Smooth muscle cell (in vitro differentiated cells): ENCODE results near the gene TTC23L. TPM values are rescaled to one million over a fixed set of nuclear protein-coding genes. Genes with fewer than 3 reads are reported as not detected.

ENCODE experiments used
- DNase-seq: peaks from one replicate; lab custom pipeline; 2025; ENCODE audit not compliant: unreplicated experiment; lab: John Stamatoyannopoulos, UW
- H2AFZ ChIP-seq: fragments of 200-600 bp; sonication (generic); 2 replicates; pipeline ENCODE4 v1.6.0; 2016; ENCODE audit warnings: antibody characterized with exemption, low read depth, mild to moderate bottlenecking
- H3F3A ChIP-seq: fragments of 200-600 bp; sonication (generic); 2 replicates; pipeline ENCODE4 v1.6.0; 2017; ENCODE audit warnings: antibody characterized with exemption, low read depth
- H3K27ac ChIP-seq: fragments of 200-600 bp; sonication (generic); 2 replicates; pipeline ENCODE4 v1.5.1; 2016; ENCODE audit warnings: low read depth, mild to moderate bottlenecking
- H3K27me3 ChIP-seq: fragments of 200-600 bp; sonication (generic); 2 replicates; pipeline ENCODE4 v1.6.1; 2016; ENCODE audit warnings: low read depth, mild to moderate bottlenecking
- H3K36me3 ChIP-seq: fragments of 200-600 bp; sonication (generic); 2 replicates; pipeline ENCODE4 v1.5.1; 2016; ENCODE audit warnings: low read depth
- H3K4me1 ChIP-seq: fragments of 200-600 bp; sonication (generic); 2 replicates; pipeline ENCODE4 v1.5.1; 2016; ENCODE audit warnings: low read depth
- H3K4me2 ChIP-seq: fragments of 200-600 bp; sonication (generic); 2 replicates; pipeline ENCODE4 v1.6.0; 2016; ENCODE audit warnings: mild to moderate bottlenecking
- H3K4me3 ChIP-seq: fragments of 200-600 bp; sonication (generic); 2 replicates; pipeline ENCODE4 v1.5.1; 2016; ENCODE audit warnings: mild to moderate bottlenecking
- H3K79me2 ChIP-seq: fragments of 200-600 bp; sonication (generic); 2 replicates; pipeline ENCODE4 v1.6.0; 2016; ENCODE audit warnings: low read depth, mild to moderate bottlenecking
- H3K9ac ChIP-seq: fragments of 200-600 bp; sonication (generic); 2 replicates; pipeline ENCODE4 v1.6.0; 2016; ENCODE audit warnings: low read depth
- H3K9me3 ChIP-seq: fragments of 200-600 bp; sonication (generic); replicated peaks from 2 replicates; pipeline ENCODE4 v1.5.1; 2016; ENCODE audit warnings: low read depth
- H4K20me1 ChIP-seq: fragments of 200-600 bp; sonication (generic); 2 replicates; pipeline ENCODE4 v1.6.0; 2016; ENCODE audit warnings: low read depth
- WGBS: methylation state at CpG from one replicate; pipeline ENCODE4 v1.1.7; 2016; ENCODE audit warnings: low lambda C conversion rate; 5-methylcytosine and 5-hydroxymethylcytosine counted together
- polyA plus RNA-seq: library from polyadenylated mRNA; unstranded; fragments of >200 nt; fragmentation: Nextera tagmentation; extraction: Ambion mirVana; gene quantifications from 2 replicates; pipeline ENCODE4 v1.2.1, GENCODE V29; 2016
- total RNA-seq: library from RNA; depleted of rRNA; stranded (reverse); fragments of >200 nt; gene quantifications from 2 replicates; pipeline ENCODE4 v1.2.3, GENCODE V29; 2014
- TF ChIP-seq, protein P1 (sequence below): fragments of 200-600 bp; sonication (generic); IDR thresholded peaks from 2 replicates; pipeline ENCODE4 v1.5.1; 2017; ENCODE audit warnings: borderline replicate concordance, mild to moderate bottlenecking, antibody characterized with exemption; ENCODE audit not compliant: insufficient read depth, poor library complexity, severe bottlenecking

The TTC23L gene, protein sequence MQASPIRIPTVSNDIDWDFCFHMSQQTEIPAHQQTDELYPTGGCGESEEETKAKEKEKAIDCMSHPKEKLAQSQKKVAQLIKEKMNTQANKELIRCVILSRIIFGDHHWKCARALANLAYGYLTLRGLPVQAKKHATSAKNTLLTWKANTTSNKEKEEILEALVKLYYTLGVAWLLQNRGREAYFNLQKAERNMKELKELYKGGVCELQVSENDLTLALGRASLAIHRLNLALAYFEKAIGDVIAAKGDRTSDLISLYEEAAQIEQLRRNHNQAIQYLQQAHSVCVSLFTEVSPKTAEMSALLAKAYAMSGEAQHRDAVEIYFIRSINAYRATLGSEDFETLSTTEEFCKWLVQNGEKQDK
- total RNA-seq: 0.04 and 1.3 TPM in 2 replicates
- polyA plus RNA-seq: 0.08 and 1.1 TPM in 2 replicates

DNA sequence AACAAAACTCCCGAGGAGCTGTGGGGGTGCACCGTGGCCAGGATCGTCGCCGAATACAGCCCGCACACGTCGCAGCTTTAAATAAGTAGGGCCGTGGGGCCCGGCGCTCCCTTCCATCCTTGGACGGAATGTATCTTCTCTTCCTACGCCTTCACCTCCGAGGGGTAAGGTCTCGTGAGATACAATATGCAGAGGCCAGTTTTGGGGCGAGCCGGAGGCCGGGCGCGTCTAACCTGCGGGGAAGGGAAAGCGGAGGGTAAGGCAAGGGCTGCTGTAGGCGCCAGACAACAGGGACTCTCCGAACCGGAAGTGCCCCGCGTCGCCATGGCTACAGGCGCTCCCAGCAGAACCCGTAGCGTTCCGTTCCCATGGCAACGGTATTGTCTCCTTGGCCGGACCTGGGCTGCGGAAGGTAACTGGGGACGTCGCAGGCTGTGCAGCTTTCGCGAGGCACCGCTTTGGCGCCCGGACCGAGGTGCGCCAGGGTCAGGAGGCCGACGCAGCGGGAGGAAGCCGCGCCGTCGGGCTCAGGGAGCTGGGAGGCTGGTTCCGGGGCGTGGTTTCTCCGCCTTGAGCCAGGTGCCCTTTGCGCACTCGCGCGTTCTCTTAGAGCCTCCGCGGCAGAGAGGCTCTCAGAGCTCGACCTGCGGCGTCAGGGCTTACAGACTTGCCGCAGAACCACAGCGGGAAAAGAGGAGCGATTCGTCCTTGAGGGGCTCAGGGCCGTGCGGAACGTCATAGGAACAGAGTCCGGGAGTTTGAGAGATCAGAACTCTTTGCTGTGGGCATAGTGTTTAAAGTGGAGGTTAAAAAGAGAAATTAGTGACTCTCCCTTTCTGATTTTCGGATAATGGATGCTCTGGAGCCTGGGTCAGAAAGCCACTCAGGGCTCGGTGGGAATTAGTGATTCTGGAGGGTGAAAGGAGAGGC is at the start of gene TTC23L:
TTC23L (plus strand) TSS at position 380 of the 930 bp plus-strand sequence. CDS start 1,508 bp downstream, outside the sequence.
- TF ChIP-seq, protein P1, sequence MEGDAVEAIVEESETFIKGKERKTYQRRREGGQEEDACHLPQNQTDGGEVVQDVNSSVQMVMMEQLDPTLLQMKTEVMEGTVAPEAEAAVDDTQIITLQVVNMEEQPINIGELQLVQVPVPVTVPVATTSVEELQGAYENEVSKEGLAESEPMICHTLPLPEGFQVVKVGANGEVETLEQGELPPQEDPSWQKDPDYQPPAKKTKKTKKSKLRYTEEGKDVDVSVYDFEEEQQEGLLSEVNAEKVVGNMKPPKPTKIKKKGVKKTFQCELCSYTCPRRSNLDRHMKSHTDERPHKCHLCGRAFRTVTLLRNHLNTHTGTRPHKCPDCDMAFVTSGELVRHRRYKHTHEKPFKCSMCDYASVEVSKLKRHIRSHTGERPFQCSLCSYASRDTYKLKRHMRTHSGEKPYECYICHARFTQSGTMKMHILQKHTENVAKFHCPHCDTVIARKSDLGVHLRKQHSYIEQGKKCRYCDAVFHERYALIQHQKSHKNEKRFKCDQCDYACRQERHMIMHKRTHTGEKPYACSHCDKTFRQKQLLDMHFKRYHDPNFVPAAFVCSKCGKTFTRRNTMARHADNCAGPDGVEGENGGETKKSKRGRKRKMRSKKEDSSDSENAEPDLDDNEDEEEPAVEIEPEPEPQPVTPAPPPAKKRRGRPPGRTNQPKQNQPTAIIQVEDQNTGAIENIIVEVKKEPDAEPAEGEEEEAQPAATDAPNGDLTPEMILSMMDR: no peak
- peak within 1 kb of the TSS; percentile 78 for H3K4me3 ChIP-seq
- no peaks in the 10 kb centered on the region for H4K20me1 ChIP-seq
- H3K9me3 ChIP-seq: no peaks in the 10 kb centered on the region
- peak within 1 kb of the TSS; percentile 27 for H2AFZ ChIP-seq
- no peaks in the 10 kb centered on the region for H3K27me3 ChIP-seq
- H3K4me2 ChIP-seq: peak within 1 kb of the TSS; percentile 81
- peak within 1 kb of the TSS; percentile 69 for H3K27ac ChIP-seq
- DNase-seq: peak; percentile 72
- no peaks in the 10 kb centered on the region for H3K79me2 ChIP-seq
- H3K36me3 ChIP-seq: no peaks in the 10 kb centered on the region
- H3K9ac ChIP-seq: peak within 1 kb of the TSS; percentile 82
- H3K4me1 ChIP-seq: no peaks in the 10 kb centered on the region
- 3% methylated on average over 72 of the region's 73 CpGs for WGBS
- peaks cover 29% of the 10 kb centered on the region for H3F3A ChIP-seq

GRCh38 chr5:34789639-34790038 is 49.3 kb upstream of the TTC23L start:
- no peak overlapping the region for H3K4me2 ChIP-seq
- DNase-seq: no peak
- peak overlapping the region; percentile 87 for H3K27ac ChIP-seq
- H2AFZ ChIP-seq: no peak overlapping the region
- H3K4me3 ChIP-seq: no peak overlapping the region
- H3K79me2 ChIP-seq: peaks cover 81% of the 10 kb centered on the region
- no peak overlapping the region for H3K9ac ChIP-seq
- no peaks in the 10 kb centered on the region for H3K9me3 ChIP-seq
- TF ChIP-seq, protein P1: no peak
- peaks cover 7% of the 10 kb centered on the region for H3K4me1 ChIP-seq
- no peaks in the 10 kb centered on the region for H3K27me3 ChIP-seq
- WGBS: 100% methylated on average over 2 of the region's 2 CpGs
- H4K20me1 ChIP-seq: peaks cover 45% of the 10 kb centered on the region
- H3K36me3 ChIP-seq: no peaks in the 10 kb centered on the region
- peaks cover 21% of the 10 kb centered on the region for H3F3A ChIP-seq

- WGBS: 81% methylated on average over 1 of the region's 1 CpG
- peaks cover 79% of the 10 kb centered on the region for H3K79me2 ChIP-seq
- no peak overlapping the region for H3K4me2 ChIP-seq
- H3K36me3 ChIP-seq: no peaks in the 10 kb centered on the region
- TF ChIP-seq, protein P1: no peak
- no peak overlapping the region for H3K4me3 ChIP-seq
- peaks cover 49% of the 10 kb centered on the region for H4K20me1 ChIP-seq
- peaks cover 7% of the 10 kb centered on the region for H3K4me1 ChIP-seq
- H3K9me3 ChIP-seq: no peaks in the 10 kb centered on the region
- no peak overlapping the region for H2AFZ ChIP-seq
- H3K9ac ChIP-seq: no peak overlapping the region
- H3K27me3 ChIP-seq: no peaks in the 10 kb centered on the region
- peaks cover 21% of the 10 kb centered on the region for H3F3A ChIP-seq
- DNase-seq: no peak
- peak overlapping the region; percentile 87 for H3K27ac ChIP-seq
Observed at GRCh38 chr5:34790069-34790468, 48.9 kb upstream of the TTC23L start.
